ENCODE data around the gene CYRIA.

DNA sequence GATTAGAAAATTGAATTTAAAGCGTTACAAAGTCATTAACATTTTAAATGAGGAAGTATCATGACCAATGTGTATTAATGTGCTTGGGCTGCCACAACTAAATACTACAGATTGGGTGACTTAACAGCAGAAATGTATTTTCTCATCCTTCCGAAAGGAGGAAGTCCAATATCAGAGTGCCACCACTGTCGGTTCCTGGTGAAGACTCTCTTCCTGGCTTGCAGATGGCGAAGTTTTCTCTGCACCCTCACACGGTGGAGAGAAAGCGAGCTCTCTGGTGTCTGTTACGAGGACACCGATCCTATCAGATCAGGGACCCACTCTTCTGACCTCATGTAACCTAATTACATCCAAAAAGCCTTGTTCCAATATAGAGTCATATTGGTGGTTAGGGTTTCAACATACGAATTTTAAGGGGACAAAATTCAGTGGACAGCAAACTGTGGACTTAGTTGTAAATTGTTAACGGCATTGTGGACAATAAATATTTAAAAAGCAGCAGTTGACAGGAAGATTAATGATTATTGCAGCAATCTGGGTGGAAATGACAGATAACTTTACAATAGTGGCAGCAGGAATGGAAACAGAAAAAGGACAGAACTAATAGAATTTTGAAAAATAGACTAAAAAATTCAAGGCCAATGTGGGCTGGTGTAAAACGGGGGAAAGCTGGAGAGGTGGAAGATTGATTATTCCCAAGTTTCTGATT lies 35.1 kb upstream of the CYRIA start:
- TF ChIP-seq CTCF (IDR thresholded peaks at IDR 0.05 in 4 of 5, conservative IDR thresholded peaks at IDR 0.05 in 1 of 5) (no peak), POLR2A (IDR thresholded peaks at IDR 0.05) (no peak)
